ENCODE results near the gene IGDCC3. TPM values are rescaled to one million over a fixed set of nuclear protein-coding genes. Genes with fewer than 3 reads are reported as not detected.

The IGDCC3 gene
- total and polyA plus RNA-seq, 12 donors: under 0.01 to 0.57 (median 0.16) TPM; not detected in 4

DNA sequence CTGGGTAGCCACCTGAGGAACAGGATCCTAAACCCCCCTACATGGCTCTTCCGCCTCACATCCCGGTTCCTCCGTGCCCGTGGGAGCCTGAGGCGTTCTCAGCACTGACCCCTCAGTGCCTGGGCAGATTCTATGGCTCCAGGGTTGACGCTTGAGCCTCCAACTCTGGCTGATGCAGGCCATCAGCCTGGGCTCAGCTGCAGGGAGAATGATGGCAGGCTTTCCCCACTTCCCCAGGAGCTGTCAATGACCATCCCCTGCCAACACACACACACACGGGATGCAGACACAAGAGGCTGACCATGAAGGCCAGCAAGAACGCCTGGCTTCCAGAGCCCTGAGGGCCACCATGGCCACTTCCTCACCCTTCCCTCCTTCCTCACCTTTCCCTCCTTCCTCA is 15.8 kb upstream of the IGDCC3 start:
- Histone ChIP-seq H3K4me3 (no peak overlapping the region), H3K9me3 (no peaks in the 10 kb centered on the region), H3K27me3 (peaks cover 5 to 52% (median 44%) of the 10 kb centered on the region in 7 donors), H3K4me1 (peaks cover 0 to 16% (median 5%) of the 10 kb centered on the region in 9 donors), H3K36me3 (peaks cover 0 to 5% (median 0%) of the 10 kb centered on the region in 9 donors), H3K27ac (no peak overlapping the region)
- DNase-seq (no peak), ATAC-seq (no peak)
- TF ChIP-seq, protein P1, sequence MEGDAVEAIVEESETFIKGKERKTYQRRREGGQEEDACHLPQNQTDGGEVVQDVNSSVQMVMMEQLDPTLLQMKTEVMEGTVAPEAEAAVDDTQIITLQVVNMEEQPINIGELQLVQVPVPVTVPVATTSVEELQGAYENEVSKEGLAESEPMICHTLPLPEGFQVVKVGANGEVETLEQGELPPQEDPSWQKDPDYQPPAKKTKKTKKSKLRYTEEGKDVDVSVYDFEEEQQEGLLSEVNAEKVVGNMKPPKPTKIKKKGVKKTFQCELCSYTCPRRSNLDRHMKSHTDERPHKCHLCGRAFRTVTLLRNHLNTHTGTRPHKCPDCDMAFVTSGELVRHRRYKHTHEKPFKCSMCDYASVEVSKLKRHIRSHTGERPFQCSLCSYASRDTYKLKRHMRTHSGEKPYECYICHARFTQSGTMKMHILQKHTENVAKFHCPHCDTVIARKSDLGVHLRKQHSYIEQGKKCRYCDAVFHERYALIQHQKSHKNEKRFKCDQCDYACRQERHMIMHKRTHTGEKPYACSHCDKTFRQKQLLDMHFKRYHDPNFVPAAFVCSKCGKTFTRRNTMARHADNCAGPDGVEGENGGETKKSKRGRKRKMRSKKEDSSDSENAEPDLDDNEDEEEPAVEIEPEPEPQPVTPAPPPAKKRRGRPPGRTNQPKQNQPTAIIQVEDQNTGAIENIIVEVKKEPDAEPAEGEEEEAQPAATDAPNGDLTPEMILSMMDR (IDR thresholded peaks at IDR 0.05): no peak
- 85 to 88% methylated on average over 8 of the region's 8 CpGs for WGBS, 2 donors
- intact Hi-C loops (cut with DNase I): loop anchor here in 1 of 10 donors (10.0 kb wide), 1 partner anchor 189 kb away; no protein-coding TSS in a partner anchor

DNA sequence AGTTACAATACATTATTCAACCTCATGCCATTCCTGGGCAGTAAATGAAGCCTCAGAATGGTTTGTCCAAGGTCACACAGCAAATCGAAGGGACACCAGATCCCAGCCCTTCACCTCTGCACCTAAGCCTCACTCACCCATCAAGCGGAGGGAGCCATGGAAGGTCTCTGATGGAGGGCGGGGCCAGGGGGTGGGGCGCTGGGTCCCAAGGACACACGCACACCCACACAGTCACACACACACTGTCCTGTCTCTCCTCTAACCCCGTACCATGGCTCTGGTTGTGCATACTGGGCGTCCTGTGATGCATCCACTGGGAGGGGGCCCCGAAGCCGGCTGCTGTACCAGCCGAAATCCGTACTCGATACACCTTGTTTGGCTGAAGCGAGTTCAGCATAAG is 15.3 kb upstream of the IGDCC3 start:
- no peak overlapping the region for H3K27ac ChIP-seq
- intact Hi-C loops (cut with DNase I): loop anchor here in 1 of 10 donors (10.0 kb wide), 1 partner anchor 188 kb away; no protein-coding TSS in a partner anchor
- no peak for ATAC-seq
- TF ChIP-seq, protein P1 (IDR thresholded peaks at IDR 0.05): no peak
- DNase-seq: no peak
- no peak overlapping the region for H3K4me3 ChIP-seq
- H3K27me3 ChIP-seq: peaks cover 5 to 48% (median 40%) of the 10 kb centered on the region in 7 donors
- no peaks in the 10 kb centered on the region for H3K9me3 ChIP-seq
- WGBS, 2 donors: 90 to 97% methylated on average over 13 of the region's 13 CpGs
- peaks cover 0 to 5% (median 0%) of the 10 kb centered on the region in 9 donors for H3K36me3 ChIP-seq
- H3K4me1 ChIP-seq: peaks cover 0 to 16% (median 5%) of the 10 kb centered on the region in 9 donors

DNA sequence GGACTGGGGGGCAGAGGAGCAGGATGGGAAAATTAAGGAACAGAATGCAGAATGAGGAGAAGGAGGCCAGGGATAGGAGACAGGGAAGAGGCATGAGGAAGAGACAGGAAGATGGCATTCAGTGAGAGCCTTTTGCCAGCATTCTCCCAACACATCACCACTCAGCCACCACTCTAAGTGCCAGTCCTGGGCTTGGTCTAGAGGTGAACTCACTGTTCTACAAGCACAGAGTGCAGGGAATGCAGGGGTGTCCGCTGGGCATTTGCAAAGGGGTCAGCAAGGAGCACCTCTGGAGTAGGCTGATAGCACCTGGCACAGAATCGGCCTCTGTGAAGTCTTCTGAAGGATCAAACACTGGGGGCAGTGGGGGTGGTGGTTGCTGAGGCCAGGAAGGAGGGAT is 14.6 kb upstream of the IGDCC3 start:
- ATAC-seq (peak in 6 of 8 donors; percentile 39 to 84 (median 50)), DNase-seq (no peak)
- peaks cover 5 to 40% (median 33%) of the 10 kb centered on the region in 7 donors for H3K27me3 ChIP-seq

DNA sequence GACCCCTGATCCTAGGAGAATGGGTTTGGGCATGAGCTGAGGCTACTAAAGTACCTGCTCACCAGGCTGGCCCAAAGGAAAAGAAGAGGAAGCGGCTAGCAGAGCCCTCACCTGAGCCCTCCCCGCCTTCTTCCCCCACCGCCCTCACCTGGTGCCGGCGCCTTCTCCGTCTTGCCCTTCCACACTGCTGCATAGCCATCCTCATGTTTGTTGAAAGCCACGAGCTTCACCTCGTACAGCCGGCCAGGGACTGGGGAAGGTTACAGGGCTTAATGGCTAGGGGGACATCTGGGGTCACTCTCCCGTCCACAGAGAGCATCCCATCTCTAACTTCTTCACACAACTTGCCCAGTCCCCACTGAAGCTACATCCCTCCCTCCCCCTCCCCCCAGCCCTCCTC is 13.9 kb upstream of the IGDCC3 start:
- 95 to 96% methylated on average over 10 of the region's 10 CpGs for WGBS, 2 donors
- peaks cover 0 to 2% (median 0%) of the 10 kb centered on the region in 9 donors for H3K36me3 ChIP-seq
- DNase-seq (no peak), ATAC-seq (no peak)
- peaks cover 0 to 14% (median 5%) of the 10 kb centered on the region in 9 donors for H3K4me1 ChIP-seq
- no peak overlapping the region for H3K27ac ChIP-seq
- TF ChIP-seq, protein P1 (IDR thresholded peaks at IDR 0.05): no peak
- H3K4me3 ChIP-seq: no peak overlapping the region
- H3K9me3 ChIP-seq: no peaks in the 10 kb centered on the region
- H3K27me3 ChIP-seq: peaks cover 5 to 34% (median 26%) of the 10 kb centered on the region in 7 donors
- intact Hi-C loops (cut with DNase I): loop anchor here in 1 of 10 donors (10.0 kb wide), 1 partner anchor 187 kb away; no protein-coding TSS in a partner anchor

More for the DNA sequence above, 14.6 kb upstream of the IGDCC3 start:
- intact Hi-C loops (cut with DNase I): loop anchor here in 1 of 10 donors (10.0 kb wide), 1 partner anchor 188 kb away; no protein-coding TSS in a partner anchor
- peaks cover 0 to 16% (median 5%) of the 10 kb centered on the region in 9 donors for H3K4me1 ChIP-seq
- H3K36me3 ChIP-seq: peaks cover 0 to 5% (median 0%) of the 10 kb centered on the region in 9 donors
- no peak overlapping the region for H3K27ac ChIP-seq
- TF ChIP-seq, protein P1 (IDR thresholded peaks at IDR 0.05): no peak
- H3K9me3 ChIP-seq: no peaks in the 10 kb centered on the region
- H3K4me3 ChIP-seq: no peak overlapping the region
- WGBS, 2 donors: 64 to 75% methylated on average over 2 of the region's 2 CpGs

Measured in heart right ventricle (tissue), 16 donors.